Activated gamma-delta T cell treated with Interleukin-2 at 50 U/mL for 16 hours (primary cell): ENCODE measurements around the gene WIPF1.
"Not testable (repeated sequence)": the region's sequence is repeated elsewhere in the genome, so short reads cannot be mapped to it uniquely, and the experiment has no call there.

Experiments used
- DNase-seq: peaks from one replicate; pipeline ENCODE4 v3.0.0-alpha.2; 2020

WIPF1 gene

GRCh38 chr2:174569678-174570077, 27.9 kb downstream of the WIPF1 start:
- DNase-seq: no peak

GRCh38 chr2:174568425-174568824, 29.2 kb downstream of the WIPF1 start:
- DNase-seq: no peak

GRCh38 chr2:174566871-174567270, 30.7 kb downstream of the WIPF1 start:
- no peak for DNase-seq

DNA sequence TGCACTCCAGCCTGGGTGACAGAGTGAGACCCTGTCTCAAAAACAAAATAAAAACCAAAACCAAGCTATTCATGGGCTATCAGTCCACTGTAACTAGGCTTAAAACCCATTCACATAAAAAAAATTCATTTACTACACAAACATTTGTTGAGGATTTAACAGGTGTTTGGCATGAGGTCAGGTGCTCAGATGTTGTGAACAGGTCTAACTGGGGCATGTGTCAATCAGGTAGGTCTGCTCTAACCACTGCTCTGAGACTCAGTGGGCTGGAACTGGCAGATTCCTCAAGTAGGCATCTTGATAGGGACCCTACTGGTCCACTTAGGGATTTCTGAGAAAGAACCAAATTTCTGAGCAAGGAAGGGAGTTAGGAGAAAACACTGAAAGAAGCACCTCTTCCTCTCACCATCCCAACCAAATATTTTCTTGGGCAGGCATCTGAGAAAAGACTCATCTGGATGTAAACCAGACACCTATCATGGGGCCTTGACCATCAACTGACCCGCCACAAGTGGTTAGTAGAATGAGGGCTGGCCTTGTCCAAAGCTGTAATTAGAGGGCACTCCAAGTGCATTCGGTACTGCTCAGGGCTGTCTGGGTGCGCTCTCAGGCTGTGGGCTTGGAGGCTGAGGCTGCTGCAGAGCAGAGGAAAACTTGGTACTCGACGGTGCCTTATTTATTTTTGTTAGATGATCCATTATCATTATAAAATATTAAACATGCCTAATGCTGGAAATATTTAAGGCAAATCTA, 33.9 kb downstream of the WIPF1 start:
- no peak for DNase-seq

DNA sequence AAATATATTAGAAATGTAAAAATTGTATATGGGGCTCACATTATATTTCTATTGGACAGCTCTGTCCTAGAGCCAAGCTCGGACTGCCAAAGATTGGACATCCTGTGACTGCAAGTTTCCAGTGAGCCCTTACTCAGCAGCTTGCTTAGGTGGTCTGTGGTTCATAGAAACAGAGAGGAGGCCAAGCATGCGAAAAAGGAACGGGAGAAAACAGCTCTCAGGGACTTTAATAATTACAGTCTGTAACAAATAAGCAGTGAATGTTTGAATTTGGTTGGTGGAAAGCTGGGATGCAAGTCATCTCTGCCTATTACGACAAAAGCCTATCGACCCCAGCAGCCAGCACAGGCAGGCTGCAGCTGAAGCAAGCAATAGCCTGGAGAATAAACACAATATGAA, 35.6 kb downstream of the WIPF1 start:
- DNase-seq: no peak

DNA sequence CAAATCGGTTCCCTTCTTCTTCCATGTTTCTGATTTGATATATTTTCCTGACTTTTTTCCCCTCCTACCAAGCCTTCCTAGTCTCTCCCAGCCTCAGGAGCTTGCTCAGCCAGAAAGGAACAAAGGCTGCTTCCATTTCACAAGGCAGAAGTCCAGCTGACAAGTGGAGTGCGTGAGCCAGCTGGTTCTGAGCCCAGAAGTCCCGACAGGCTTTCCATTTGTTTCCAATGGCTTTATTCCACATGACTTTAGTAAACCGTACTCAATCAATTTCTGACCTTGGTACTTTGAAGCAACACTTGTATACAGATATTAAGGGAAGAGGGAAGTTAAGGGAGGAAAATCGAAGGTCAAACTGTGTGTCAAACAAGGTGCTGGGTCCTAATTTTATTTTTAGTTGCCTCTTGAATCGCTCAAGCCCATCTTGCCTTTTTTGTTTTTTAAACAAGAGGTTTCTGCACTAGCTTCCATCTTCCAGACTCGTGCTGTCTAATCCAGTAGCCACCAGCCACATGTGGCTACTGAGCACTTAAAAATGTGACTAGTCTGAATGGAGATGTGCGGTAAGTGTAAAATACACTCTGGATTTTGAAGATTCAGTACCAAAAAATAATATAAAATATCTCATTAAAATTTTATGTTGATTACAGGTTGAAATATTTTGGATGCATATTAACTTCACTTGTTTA, 36.2 kb downstream of the WIPF1 start:
- DNase-seq: no peak

DNA sequence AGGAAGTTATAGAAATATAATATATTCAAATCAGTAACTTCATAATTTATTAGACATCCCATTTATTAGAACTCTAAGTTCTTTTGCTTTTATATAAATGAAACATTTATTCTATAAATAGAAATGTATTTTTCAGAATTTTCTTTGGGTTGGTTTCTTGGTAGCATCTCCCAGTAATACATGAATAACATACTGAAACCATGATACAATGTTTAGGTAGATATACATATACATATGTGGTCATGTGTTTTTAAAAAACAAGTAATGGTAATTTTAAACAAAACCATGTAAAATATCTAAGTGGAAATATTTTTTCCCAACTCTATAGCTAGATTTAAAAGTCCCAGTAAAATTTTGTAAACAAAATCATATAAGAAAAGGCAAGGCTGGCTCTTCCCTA, 36.9 kb downstream of the WIPF1 start:
- no peak for DNase-seq

DNA sequence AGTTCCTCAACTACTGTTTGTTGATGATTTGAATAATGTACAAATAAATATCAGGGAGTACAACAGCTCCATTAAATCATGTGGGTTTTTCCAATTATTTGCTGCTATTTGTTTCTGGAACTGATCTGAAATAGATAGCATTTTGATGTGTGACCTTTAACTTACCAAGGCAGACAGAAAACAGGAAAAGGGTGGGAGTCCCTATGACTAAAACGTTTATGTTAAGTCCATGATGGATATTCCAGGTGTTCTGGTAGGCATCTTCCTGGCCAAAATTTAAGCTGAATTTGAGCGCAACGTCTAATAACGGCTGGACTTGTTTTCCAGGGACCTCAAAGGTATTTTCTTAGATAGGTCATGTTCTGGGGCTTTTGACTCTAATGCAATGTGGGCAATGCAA, 41.6 kb downstream of the WIPF1 start:
- DNase-seq: no peak

DNA sequence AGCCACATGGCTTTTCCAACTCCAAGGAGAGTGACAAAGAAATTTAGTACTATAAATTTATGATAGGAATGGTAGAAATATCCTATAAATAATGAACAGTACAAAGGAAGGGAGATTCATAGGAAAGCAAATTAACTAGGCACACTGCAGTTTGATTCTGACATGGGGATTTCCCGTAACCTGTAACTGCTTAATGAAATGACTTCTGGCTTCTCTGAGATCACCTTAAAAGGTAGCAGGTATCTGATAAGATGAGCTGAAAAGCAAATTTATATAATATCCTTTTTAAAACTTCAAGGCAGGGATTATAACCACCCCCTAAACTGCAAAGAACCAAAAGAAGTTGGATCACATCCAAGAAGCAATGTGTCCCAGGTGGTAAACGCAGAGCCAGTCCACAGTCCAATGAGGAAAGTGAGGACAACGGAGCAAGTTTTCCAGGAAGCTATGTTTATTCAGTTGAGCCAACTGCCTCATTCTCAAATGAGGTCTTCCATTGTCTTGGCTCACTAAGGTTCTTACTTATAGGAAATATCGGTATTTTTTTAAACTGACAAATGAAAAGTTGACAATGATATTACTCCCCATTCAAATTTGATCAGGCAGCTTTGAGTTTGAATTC, 43.0 kb downstream of the WIPF1 start:
- DNase-seq: no peak

- DNase-seq: no peak
These were observed 43.7 kb downstream of the WIPF1 start for GRCh38 chr2:174553811-174554493.

GRCh38 chr2:174552880-174553279, 44.7 kb downstream of the WIPF1 start:
- no peak for DNase-seq

DNA sequence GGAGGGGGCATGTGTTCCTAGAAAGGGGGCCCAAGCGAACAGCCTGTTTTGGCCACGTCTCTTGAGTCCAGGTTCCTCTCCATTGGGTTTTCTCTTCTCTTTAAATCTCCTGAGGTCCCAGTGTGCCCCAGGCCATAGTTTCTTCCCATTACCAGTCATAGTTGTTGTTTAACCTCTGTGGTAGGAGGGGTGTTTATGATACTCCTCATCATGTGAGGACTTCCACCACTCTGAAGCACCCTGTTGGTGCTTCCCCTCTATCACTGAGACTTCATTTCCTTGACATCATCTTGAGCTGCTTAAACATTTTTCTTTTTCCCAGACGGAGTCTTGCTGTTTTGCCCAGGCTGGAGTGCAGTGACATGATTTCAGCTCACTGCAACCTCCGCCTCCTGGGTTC, 45.9 kb downstream of the WIPF1 start:
- no peak for DNase-seq

GRCh38 chr2:174548646-174549045, 49.0 kb downstream of the WIPF1 start:
- not testable (repeated sequence) for DNase-seq

GRCh38 chr2:174548021-174548420, 49.6 kb downstream of the WIPF1 start:
- DNase-seq: not testable (repeated sequence)

DNA sequence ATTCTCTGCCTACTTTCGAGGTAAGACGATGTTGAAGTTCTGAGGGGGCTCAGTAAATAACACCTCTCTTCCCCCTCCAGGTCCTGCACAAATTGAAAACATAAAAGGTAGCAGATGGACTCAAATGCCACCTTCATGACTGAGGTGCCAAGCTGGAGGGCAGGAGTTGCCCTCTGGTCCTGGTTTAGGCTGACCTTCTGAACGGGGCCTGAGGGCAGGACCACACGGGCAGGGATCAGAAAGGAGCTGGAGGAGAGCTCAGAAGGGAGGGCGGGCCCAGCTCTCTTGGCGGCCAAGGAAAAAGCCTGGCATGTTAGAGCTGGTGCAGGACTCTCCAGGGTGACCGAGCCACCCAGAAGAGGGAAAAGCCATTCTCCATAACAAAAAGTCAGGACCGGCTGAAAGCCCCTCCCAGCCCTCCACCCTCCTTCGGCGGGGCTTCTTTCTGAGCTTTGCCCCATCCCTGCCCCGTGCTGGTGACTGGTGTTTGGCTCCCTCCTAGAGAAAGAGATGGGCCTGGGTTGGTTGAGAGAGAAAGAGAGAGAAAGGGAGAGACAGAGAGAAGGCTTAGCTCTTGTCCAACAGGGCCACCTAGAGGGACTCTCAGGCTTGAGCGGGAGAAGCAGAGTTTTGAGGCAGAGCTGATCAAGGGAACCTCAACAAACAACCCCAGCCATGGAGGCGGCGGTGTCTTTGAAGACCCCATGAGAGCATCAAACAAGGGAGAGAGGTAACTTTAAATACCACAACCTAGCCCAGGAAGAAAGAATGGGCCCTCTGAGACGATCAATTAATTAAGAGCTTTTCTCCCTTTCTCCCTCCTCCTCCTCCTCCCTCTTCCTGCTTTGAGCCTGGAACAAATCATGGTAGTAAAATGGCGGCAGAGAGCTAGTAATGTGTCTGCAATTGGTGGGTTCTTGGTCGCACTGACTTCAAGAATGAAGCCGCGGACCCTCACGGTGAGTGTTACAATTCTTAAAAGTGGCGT, 50.8 kb downstream of the WIPF1 start:
- no peak for DNase-seq

GRCh38 chr2:174545240-174545639, 52.4 kb downstream of the WIPF1 start:
- no peak for DNase-seq

DNA sequence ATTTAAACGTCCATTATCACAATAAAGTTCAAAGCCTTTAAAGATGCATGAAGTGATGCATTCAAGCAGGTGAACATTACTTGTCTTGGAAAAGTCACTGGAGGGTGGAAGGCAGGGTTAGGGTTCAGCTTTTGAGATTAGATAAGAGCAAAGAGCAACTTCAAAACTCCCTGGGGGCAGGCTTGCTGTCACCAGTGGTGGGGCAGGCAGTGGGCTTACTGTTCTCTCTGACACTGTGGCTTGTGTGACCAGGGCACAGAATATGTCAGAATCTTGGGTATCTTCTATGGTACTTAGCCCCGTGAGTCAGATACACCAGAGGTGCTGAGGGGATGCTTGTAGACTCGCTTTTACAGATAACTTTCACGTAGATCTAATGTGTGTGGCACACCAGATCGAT, 52.8 kb downstream of the WIPF1 start:
- no peak for DNase-seq

DNA sequence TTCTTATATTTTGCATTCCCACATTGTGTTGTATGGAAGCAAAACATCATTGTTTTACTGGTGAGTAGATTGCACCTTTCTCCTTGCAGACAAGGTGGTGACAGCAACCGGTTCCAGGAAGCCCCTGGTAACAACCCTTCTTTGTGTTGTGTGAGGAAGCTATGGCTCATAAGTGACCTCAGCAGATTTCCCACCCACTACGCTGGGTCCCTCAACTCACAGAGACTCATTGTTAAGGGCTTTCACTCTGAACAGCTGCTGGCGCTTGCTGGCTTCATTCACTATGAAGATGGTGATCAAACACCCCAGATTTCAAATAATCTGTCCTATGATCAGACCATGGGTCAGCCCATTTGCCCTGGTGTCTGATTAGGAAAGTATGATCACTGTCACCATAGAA, 53.4 kb downstream of the WIPF1 start:
- DNase-seq: no peak

GRCh38 chr2:174540893-174541292, 56.7 kb downstream of the WIPF1 start:
- DNase-seq: no peak

DNA sequence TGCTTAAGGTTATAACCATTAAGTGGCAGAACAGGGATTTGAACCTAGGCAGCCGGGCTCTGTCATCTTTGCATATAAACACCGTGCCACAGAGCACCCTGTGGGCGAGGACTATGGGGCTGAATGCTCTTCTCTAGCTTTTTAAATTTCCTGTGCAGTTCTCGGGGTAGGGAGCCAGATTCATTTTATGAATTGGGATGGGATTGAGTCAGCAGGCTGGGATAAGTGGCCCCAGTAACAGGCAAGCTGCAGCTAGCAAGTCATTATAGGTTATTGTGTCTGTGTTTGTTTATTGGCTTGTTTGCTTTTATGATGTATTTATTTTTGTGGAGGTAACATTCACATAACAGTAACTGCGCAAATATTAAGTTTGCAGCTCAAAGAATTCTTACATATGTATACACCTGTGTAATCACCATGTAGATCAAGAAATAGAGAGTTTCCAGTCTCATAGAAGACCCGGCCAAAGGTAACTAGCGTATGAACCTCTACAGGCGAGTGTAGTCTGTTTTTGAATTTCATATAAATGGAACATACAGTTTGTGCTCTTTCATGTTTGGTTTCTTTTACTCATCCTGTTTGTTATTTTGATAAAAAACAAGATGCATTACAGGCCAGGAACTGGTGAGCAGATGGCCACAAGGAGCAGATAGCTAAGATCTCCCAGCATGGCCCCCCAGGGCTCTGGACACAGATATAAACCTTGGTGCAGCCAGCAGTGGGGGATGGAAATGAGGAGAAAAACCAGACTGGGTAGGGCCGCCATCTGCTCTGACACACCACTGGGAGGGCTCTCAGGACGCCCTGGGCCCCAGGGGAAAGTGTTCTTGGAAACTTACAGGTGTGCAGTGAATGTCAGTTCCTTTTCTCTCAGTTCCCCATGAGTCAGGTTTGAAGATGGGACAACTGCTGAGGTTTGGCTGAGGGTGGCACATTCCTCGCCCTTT, 61.6 kb downstream of the WIPF1 start:
- DNase-seq: no peak

GRCh38 chr2:174535083-174535482, 62.5 kb downstream of the WIPF1 start:
- no peak for DNase-seq
